Right renal pelvis (tissue), 4 donors: ENCODE data around the gene MSI2. TPM values are rescaled to one million over a fixed set of nuclear protein-coding genes. Genes with fewer than 3 reads are reported as not detected.

Source experiments
- polyA plus RNA-seq, 4 donors: library from polyadenylated mRNA; unstranded; fragments of 120-200 nt; gene quantifications; one replicate each; pipeline ENCODE4 v1.2.1, GENCODE V29; 2013; ENCODE audit not compliant: insufficient read length in 4 of 4

MSI2 gene
- polyA plus RNA-seq, 4 donors, result 87.4 to 99.4 (median 98.4) TPM

Other genes starting within 250 kb of the MSI2 start
- gene AKAP1, start 171.3 kb upstream of the MSI2 start, polyA plus RNA-seq, result 10 to 100 TPM; 33.8 to 36.8 (median 36.0) TPM